Measurements from ENCODE around the gene NOP56. TPM values are rescaled to one million over a fixed set of nuclear protein-coding genes. Genes with fewer than 3 reads are reported as not detected.
A peak's percentile ranks its signal among the peaks of the same experiment; 100 is the strongest.
"Not testable (repeated sequence)": the region's sequence is repeated elsewhere in the genome, so short reads cannot be mapped to it uniquely, and the experiment has no call there.

Gene NOP56
- total RNA-seq, 3 donors from 2014 or later, result 1,094 to 1,238 (median 1,145) TPM

DNA sequence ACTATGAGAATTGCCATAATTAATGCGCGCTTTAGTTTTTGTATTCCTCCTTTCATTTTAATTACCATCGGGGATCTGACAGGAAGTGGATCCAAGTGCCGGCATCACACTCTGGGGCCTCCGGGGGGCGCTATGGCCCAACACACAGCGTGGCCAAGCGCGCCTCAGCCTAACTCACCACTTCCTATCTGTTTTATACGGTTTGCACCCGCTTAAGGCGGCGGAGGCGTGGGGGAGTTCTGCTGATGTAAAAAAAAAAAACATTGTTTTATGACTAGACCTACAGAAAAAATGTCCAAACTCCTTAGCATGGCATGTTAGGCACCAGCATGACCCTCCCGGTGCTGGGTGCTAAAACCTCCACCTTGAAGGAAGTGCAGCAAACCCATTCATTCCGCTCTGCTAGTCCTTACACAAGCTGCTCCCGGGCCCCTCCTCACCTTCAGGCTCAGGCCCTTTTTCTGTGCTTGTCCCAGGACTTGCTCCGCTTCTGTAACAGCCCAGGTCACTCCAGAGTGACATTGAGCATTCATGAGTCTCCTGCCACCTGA, 35.7 kb downstream of the NOP56 start:
- H3K4me1 Mint-ChIP-seq (ENCODE audit: low read depth), result peaks cover 20% of the 10 kb centered on the region
- peaks cover 2% of the 10 kb centered on the region for H3K36me3 Mint-ChIP-seq (ENCODE audit: insufficient read depth)
- H3K4me3 Mint-ChIP-seq, result peak overlapping the region; percentile 40
- DNase-seq, result peak; percentile 72
- H3K9me3 Mint-ChIP-seq, result no peaks in the 10 kb centered on the region
- peaks cover 27% of the 10 kb centered on the region for H3K27me3 Mint-ChIP-seq (ENCODE audit: low read depth)
- ATAC-seq, result peak; percentile 73 to 77

DNA sequence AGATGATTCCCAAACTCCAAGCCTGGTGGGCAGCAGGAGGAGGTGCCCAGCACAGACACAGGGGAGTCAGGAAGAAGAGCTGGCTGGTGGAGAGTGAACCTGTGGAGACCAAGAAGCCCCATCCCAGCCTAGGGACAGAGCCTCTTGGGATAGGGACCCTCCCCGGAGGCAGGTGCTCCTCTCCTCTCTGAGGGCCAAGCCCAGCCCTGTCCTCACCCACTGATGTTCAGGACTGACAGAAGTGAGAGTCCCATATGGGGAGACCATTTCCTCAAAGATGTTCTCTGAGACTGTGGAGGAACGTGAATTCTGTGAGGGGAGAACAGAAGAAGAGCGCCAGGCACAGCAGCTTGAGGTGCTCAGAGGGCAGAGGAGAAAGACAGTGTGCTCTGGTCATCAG, 37.8 kb downstream of the NOP56 start:
- peaks cover 2% of the 10 kb centered on the region for H3K36me3 Mint-ChIP-seq (ENCODE audit: insufficient read depth)
- H3K4me3 Mint-ChIP-seq, result no peak overlapping the region
- peaks cover 22% of the 10 kb centered on the region for H3K4me1 Mint-ChIP-seq (ENCODE audit: low read depth)
- DNase-seq, result no peak
- H3K9me3 Mint-ChIP-seq, result no peaks in the 10 kb centered on the region
- peaks cover 34% of the 10 kb centered on the region for H3K27me3 Mint-ChIP-seq (ENCODE audit: low read depth)
- no peak for ATAC-seq

DNA sequence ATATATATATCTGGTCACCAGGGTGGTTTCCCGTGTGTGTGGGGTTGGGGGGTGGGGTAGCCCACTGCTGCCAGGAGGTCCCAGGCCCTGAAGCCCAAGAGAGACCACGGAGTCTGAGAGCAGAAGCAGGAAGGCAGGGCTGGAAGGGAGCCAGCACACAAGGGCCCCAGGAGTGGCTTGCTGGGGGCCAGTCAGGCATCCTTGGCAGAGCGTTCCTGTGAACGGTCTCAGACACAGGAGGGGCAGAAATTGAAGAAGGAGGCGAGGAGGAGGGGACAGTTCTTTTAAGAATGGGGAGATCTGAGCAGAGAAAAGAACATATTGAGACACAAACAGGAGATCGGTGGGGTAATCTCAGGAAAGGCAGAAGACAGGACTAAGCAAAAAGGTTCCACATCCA, 38.3 kb downstream of the NOP56 start:
- Mint-ChIP-seq H3K27me3 (ENCODE audit: low read depth) (peaks cover 36% of the 10 kb centered on the region), H3K36me3 (ENCODE audit: insufficient read depth) (peaks cover 2% of the 10 kb centered on the region), H3K4me1 (ENCODE audit: low read depth) (peaks cover 22% of the 10 kb centered on the region), H3K9me3 (no peaks in the 10 kb centered on the region), H3K4me3 (peak overlapping the region; percentile 89)
- ATAC-seq, result no peak
- no peak for DNase-seq

DNA sequence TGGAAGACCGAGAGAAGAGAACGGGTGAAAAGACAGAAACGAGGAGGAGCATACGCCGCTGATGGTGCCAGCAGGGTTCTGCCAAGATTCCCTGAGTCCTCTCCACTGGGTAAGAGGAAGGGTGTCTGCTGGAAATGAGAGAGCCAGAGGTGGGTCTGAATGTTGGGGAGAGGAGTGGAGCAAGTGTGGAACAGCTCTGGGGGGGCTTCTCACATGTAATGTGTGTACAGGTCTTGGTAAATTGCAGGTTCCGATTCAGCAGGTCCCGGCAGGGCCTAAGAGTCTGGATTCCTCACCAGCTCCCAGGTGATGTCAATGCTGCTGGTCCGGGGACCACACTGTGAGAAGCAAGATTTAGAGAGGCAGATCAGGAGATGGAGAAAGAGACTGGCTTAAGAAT, 38.7 kb downstream of the NOP56 start:
- H3K27me3 Mint-ChIP-seq (ENCODE audit: low read depth), result peaks cover 40% of the 10 kb centered on the region
- ATAC-seq (no peak), DNase-seq (no peak)
- peaks cover 22% of the 10 kb centered on the region for H3K4me1 Mint-ChIP-seq (ENCODE audit: low read depth)
- no peaks in the 10 kb centered on the region for H3K9me3 Mint-ChIP-seq
- H3K36me3 Mint-ChIP-seq (ENCODE audit: insufficient read depth), result peaks cover 2% of the 10 kb centered on the region
- peak overlapping the region; percentile 89 for H3K4me3 Mint-ChIP-seq

DNA sequence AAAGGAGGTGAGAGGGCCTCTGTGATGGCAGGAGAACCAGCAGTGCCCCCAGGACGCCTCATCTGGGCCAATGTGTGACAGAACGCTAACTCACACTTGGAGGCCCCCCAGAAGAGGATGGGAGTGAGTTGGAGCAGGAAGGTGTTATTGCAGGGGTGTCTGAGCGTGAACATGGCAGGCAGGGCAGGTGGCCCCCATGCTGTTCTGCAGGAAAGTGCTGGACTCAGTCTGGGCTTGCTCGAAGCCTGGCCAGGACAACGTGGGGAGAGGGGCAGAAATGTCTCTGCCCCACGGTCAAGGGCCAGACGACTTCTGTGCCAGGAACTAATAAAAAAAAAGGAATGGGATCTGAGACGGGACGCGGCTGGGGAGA, 39.2 kb downstream of the NOP56 start:
- H3K9me3 Mint-ChIP-seq, result no peaks in the 10 kb centered on the region
- DNase-seq, result no peak
- peak overlapping the region; percentile 89 for H3K4me3 Mint-ChIP-seq
- peaks cover 45% of the 10 kb centered on the region for H3K27me3 Mint-ChIP-seq (ENCODE audit: low read depth)
- peaks cover 2% of the 10 kb centered on the region for H3K36me3 Mint-ChIP-seq (ENCODE audit: insufficient read depth)
- no peak for ATAC-seq
- peaks cover 22% of the 10 kb centered on the region for H3K4me1 Mint-ChIP-seq (ENCODE audit: low read depth)

DNA sequence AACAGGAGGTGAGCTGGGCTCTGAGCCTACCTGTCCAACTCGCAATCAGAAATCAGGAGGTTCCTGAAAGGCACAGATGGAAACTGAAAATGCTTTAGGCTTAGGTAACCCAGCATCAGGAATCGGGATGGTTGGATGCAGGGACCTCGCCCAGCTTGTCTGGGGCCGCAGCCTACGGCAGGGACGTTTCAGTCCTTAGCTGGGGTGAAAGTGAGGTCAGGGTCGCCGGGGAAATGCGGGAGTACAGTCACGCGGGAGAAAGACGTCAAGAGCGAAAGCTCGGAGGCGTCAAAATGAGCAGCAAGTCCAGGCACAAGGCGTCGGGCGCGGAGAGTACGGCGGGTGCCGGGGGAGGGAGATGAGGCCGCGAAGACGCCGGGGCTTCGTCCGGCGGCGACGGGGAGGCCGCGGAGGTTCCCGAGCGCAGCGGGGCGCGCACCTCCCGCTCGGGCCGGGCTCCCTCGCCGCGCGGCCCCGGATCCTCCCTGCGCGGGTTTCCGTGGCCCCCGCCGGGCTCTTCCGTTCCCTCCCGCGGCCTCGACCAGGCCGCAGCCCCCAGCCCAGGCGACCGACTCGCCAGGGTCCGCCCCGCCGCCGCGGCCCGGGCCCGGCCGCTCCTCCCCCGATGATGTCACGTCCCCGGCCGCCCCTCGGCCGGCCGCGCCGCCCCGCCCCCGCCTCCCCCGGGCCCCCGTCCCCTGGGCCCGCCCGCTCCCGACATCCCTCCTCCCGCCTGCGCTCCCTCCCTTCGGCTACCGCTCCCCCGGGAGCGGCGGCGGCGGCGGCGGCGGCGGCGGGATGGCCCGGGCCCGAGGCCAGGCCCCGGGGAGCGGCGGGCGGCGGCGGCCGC, 39.8 kb downstream of the NOP56 start, which contains the start of gene EBF4:
Gene EBF4 (plus strand): TSS at position 745 of the 850 bp plus-strand sequence. CDS start 866 bp downstream, outside the sequence.
- Mint-ChIP-seq H3K4me3 (peak within 1 kb of the TSS; percentile 89), H3K27me3 (ENCODE audit: low read depth) (peaks cover 49% of the 10 kb centered on the region), H3K36me3 (ENCODE audit: insufficient read depth) (peaks cover 2% of the 10 kb centered on the region), H3K4me1 (ENCODE audit: low read depth) (peaks cover 22% of the 10 kb centered on the region), H3K9me3 (no peaks in the 10 kb centered on the region)
- ATAC-seq, result peak; percentile 14 to 26
- DNase-seq, result peak; percentile 23

DNA sequence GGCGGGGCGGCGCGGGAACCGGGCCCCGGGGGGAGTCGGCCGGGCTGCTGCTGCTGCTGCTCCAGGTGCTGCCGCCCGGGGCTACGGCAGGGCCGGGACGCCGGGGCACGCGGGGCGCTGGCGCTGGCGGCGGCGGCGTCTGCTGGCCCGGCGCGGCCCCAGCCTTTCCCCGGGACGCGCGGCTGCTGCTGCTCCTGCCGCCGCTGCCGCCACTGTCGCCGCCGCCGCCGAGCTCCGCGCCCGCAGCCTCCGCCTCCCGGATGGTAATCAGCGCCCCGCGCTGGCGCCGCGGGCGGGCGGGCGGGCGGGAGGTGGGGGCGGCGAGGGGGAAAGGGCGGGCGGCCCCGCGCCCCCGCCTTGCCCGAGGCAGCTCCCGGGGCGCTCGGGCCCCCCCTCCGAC, 40.5 kb downstream of the NOP56 start:
- Mint-ChIP-seq H3K27me3 (ENCODE audit: low read depth) (peaks cover 44% of the 10 kb centered on the region), H3K4me1 (ENCODE audit: low read depth) (peaks cover 17% of the 10 kb centered on the region)
- ATAC-seq, result peak; percentile 36 to 40

DNA sequence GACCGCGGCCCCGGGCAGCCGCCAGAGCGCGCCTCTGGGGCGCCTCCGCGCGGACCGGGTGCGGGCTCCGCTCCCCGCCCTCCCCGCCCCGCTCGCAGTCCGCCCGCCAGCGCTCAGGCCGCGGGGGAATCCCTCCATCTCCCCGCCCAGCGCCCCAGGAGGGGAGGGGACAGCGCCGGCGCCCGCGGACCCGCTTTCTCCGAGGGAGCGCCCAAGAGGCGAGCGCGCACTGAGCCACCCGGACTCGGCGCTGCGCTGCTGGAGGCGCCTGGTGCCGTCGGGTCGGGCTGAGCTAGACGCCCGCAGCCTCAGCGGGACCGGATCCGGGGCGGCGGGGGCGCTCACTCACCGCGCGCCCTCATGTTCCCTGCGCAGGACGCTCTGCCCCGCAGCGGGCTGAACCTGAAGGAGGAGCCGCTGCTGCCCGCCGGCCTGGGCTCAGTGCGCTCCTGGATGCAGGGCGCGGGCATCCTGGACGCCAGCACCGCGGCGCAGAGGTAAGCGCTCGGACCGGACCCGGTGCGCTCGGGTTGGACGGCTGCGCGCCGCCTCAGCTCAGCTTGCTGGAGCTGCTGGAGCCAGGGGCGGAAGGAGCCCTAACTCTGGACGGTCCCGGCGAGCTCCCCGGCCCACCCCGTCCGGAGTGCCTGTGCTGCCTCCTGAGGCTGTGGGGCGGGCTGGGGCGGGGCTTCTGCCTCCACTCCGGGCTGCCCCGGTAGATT, 41.0 kb downstream of the NOP56 start:
- DNase-seq (peak; percentile 43), ATAC-seq (peak; percentile 55 to 66)
- H3K27me3 Mint-ChIP-seq (ENCODE audit: low read depth), result peaks cover 42% of the 10 kb centered on the region
- H3K36me3 Mint-ChIP-seq (ENCODE audit: insufficient read depth), result peaks cover 2% of the 10 kb centered on the region
- H3K9me3 Mint-ChIP-seq, result no peaks in the 10 kb centered on the region
- no peak overlapping the region for H3K4me3 Mint-ChIP-seq
- H3K4me1 Mint-ChIP-seq (ENCODE audit: low read depth), result peaks cover 12% of the 10 kb centered on the region

More for the DNA sequence above, 40.5 kb downstream of the NOP56 start:
- Mint-ChIP-seq H3K9me3 (no peaks in the 10 kb centered on the region), H3K4me3 (no peak overlapping the region), H3K36me3 (ENCODE audit: insufficient read depth) (peaks cover 2% of the 10 kb centered on the region)
- peak; percentile 16 for DNase-seq

DNA sequence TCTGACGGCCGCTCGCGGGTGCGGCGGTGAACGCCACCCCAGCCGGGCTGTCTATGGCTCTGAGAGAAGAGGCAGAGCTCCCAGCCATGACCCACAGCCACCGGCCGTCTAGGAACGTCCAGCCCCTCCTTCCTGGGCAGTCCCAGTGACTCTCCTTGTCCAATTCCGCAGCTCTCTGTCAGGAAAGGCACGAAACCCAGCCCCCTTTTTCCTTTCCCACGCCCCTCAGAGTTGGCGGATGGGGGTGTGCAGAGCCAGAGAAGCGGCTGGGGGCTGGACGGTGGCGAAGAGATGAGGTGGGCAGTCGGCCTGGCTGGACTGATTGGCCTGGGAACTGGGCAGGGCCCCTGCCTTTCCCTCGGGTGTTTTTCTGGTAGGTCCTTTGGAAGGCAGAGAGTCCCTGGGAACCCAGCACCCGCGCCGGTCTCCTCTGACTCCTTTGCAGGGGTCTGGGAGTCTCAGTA, 41.6 kb downstream of the NOP56 start:
- DNase-seq, result no peak
- H3K4me3 Mint-ChIP-seq, result no peak overlapping the region

DNA sequence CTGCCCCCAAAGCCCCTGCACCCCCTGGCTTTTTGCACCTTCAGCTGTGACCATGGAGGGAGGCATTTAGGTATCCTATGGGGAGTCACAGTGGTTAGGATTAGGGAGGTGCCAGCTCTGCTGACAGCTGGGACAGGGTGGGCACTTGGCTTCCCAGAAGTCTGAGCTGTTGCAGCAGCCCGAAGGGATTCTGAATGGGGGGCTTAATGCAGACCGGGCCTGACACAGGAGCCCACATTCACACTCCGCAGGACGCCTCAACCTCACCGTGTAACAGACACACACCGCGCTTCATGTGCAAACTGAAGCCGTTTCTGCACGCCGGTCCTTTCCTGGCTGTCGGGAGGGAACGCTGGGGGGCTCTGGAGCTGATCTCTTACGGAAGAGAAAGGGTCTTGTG, 42.1 kb downstream of the NOP56 start:
- peaks cover 42% of the 10 kb centered on the region for H3K27me3 Mint-ChIP-seq (ENCODE audit: low read depth)
- peak overlapping the region; percentile 41 for H3K4me3 Mint-ChIP-seq
- DNase-seq (no peak), ATAC-seq (no peak)
- no peaks in the 10 kb centered on the region for H3K9me3 Mint-ChIP-seq
- H3K4me1 Mint-ChIP-seq (ENCODE audit: low read depth), result peaks cover 12% of the 10 kb centered on the region
- H3K36me3 Mint-ChIP-seq (ENCODE audit: insufficient read depth), result peaks cover 2% of the 10 kb centered on the region

More for the DNA sequence above, 41.6 kb downstream of the NOP56 start:
- ATAC-seq, result no peak
- H3K4me1 Mint-ChIP-seq (ENCODE audit: low read depth), result peaks cover 12% of the 10 kb centered on the region
- peaks cover 2% of the 10 kb centered on the region for H3K36me3 Mint-ChIP-seq (ENCODE audit: insufficient read depth)
- no peaks in the 10 kb centered on the region for H3K9me3 Mint-ChIP-seq
- H3K27me3 Mint-ChIP-seq (ENCODE audit: low read depth), result peaks cover 42% of the 10 kb centered on the region

DNA sequence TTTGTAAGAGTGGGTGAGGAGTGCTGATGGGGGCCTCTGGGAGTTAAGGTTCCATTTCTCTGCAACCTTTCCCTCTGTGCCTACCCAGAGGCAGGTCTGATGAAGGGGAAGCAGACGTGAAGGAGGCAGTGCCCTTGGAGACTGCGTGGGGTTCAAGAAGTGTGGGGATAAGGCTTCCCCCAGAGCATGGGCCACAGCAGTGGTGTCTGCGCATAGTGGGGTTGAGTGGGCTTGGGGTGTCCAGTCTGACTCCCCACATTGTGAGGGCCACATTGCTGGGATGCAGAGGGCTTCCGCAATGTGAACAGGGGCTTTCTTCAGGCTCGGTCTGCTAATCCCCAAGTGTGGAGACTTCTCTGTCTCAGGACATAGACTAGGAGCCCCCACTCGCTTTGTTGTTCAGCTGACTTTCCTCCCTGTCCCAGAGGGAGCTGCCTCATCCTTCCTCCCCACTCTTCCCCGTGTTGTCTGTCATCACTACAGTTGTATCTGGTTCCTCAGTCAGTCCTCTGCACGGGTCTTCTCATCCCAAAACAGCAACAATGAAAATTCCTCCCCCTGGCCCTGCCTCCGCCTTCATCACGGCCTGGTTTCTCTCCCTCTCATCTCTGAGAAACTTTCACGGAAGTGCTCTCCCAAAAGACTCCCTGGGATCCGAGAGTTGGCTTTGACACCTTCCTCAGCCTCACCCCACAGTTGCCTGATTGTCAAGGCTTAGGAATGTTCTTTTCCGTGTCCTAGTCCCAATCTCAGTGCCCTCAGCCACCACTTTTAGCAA, 43.0 kb downstream of the NOP56 start:
- Mint-ChIP-seq H3K27me3 (ENCODE audit: low read depth) (peaks cover 40% of the 10 kb centered on the region), H3K4me3 (peak overlapping the region; percentile 41), H3K4me1 (ENCODE audit: low read depth) (peaks cover 12% of the 10 kb centered on the region), H3K36me3 (ENCODE audit: insufficient read depth) (peaks cover 2% of the 10 kb centered on the region), H3K9me3 (no peaks in the 10 kb centered on the region)
- ATAC-seq, result no peak
- DNase-seq, result no peak

DNA sequence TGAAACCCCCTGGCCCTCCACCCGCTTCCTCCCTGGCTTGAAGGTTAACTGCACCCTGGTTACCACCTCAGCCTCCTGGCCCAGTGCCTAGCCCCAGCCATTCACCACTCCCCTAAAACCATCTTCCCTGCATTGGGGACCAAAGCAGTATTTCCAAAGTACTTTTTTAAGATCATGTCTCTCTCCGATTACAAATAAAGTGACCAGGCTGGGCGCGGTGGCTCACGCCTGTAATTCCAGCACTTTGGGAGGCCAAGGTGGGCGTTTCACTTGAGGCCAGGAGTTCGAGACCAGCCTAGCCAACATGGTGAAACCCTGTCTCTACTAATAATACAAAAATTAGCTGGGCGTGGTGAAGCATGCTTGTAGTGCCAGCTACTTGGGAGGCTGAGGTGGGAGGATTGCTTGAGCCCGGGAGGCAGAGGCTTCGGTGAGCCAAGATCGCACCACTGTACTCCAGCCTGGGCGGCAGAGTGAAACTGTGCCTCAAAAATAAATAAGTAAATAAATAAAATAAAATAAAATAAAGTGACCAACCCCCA, 43.6 kb downstream of the NOP56 start:
- H3K27me3 Mint-ChIP-seq (ENCODE audit: low read depth), result peaks cover 37% of the 10 kb centered on the region
- H3K36me3 Mint-ChIP-seq (ENCODE audit: insufficient read depth); DNase-seq; H3K4me3 Mint-ChIP-seq; ATAC-seq; H3K9me3 Mint-ChIP-seq: not testable (repeated sequence)
- peaks cover 12% of the 10 kb centered on the region for H3K4me1 Mint-ChIP-seq (ENCODE audit: low read depth)

DNA sequence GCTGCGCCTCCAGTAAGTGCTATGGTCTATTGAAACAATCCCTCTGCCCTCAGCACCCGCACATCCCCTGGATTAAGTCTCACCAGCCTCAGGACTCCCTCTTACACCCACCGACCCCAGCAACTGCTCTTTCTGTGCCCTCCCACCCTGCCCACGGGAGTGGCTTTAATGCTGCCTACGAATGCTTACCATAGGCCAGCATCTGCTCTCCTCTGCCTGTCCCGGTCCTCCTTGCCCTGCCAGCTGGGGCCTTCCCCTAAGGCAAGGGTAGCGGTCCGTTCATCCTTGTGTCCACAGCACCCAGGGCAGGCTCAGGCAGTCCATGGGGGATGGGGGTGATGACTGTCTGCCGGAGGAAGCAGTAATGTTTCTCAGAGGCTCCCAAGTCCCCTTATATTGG, 44.2 kb downstream of the NOP56 start:
- Mint-ChIP-seq H3K4me3 (no peak overlapping the region), H3K27me3 (ENCODE audit: low read depth) (peaks cover 35% of the 10 kb centered on the region), H3K4me1 (ENCODE audit: low read depth) (peaks cover 7% of the 10 kb centered on the region), H3K36me3 (ENCODE audit: insufficient read depth) (peaks cover 2% of the 10 kb centered on the region), H3K9me3 (no peaks in the 10 kb centered on the region)
- ATAC-seq, result no peak
- no peak for DNase-seq
